HepG2 (cell line): ENCODE results near the gene HYCC1. TPM values are rescaled to one million over a fixed set of nuclear protein-coding genes. Genes with fewer than 3 reads are reported as not detected.
A peak's percentile ranks its signal among the peaks of the same experiment; 100 is the strongest.

ENCODE experiments used
- CHCHD3 ChIP-seq: sonication (generic); formaldehyde crosslinking; IDR thresholded peaks from 2 replicates; pipeline ENCODE4 v1.8.0; 2022; ENCODE audit warnings: mild to moderate bottlenecking, missing genetic modification reagents, moderate library complexity
- CSRNP2 ChIP-seq: sonication (generic); formaldehyde crosslinking; conservative IDR thresholded peaks from 2 replicates; pipeline ENCODE4 v1.8.0; 2022; ENCODE audit warnings: low read depth, missing genetic modification reagents
- DBP ChIP-seq: sonication (generic); formaldehyde crosslinking; IDR thresholded peaks from 2 replicates; pipeline ENCODE4 v1.4.0; 2020; ENCODE audit warnings: missing genetic modification reagents; ENCODE audit errors: not compliant biosample characterization
- HMGA1 ChIP-seq: sonication (generic); formaldehyde crosslinking; conservative IDR thresholded peaks from 2 replicates; pipeline ENCODE4 v1.4.0; 2020; ENCODE audit warnings: missing genetic modification reagents
- HNRNPLL ChIP-seq: fragments of 200-400 bp; formaldehyde crosslinking; IDR thresholded peaks from 2 replicates; pipeline ENCODE4 v1.6.1; 2017; ENCODE audit warnings: mild to moderate bottlenecking, low read depth, low read length; ENCODE audit not compliant: poor library complexity, severe bottlenecking
- ZBTB21 ChIP-seq: sonication (generic); formaldehyde crosslinking; IDR thresholded peaks from 2 replicates; pipeline ENCODE4 v1.4.0; 2020; ENCODE audit warnings: missing genetic modification reagents
- ZNF44 ChIP-seq: sonication (generic); formaldehyde crosslinking; IDR thresholded peaks from 2 replicates; pipeline ENCODE4 v1.5.1; 2020; ENCODE audit warnings: mild to moderate bottlenecking, missing genetic modification reagents
- ZUFSP ChIP-seq: sonication (generic); formaldehyde crosslinking; IDR thresholded peaks from 2 replicates; pipeline ENCODE4 v1.9.0; 2021; ENCODE audit warnings: missing genetic modification reagents, mild to moderate bottlenecking, borderline replicate concordance
- polyA plus RNA-seq, 8 experiments: library from polyadenylated mRNA; depleted of rRNA in 3 of 8; stranded (reverse) in 7 of 8; unstranded in 1 of 8; fragments of >200 nt; fragmentation: Illumina TruSeq in 4 of 8; extraction: Trizol in 4 of 8; gene quantifications; 2 replicates each; pipeline versions ENCODE4 v1.2.1 to v1.2.3, GENCODE V29; 2011 to 2016; ENCODE audit warnings: low read depth in 4 of 8, missing spikeins in 1 of 8, mixed read lengths in 1 of 8; ENCODE audit not compliant: insufficient read depth in 1 of 8
- total RNA-seq, 5 experiments: library from RNA; depleted of rRNA; stranded (reverse); fragments of >200 nt; fragmentation: Illumina TruSeq; extraction: Trizol; gene quantifications; 2 replicates each; pipeline ENCODE4 v1.2.3, GENCODE V29; 2016; ENCODE audit warnings: low read depth in 1 of 5
- TF ChIP-seq, protein P1 (sequence below): sonication (generic); formaldehyde crosslinking; IDR thresholded peaks from 2 replicates; pipeline ENCODE4 v1.4.0; 2020; ENCODE audit warnings: mild to moderate bottlenecking, missing genetic modification reagents
- TF ChIP-seq, protein P2 (sequence below): conservative IDR thresholded peaks from 2 replicates; pipeline ENCODE4 v1.6.1; 2018; ENCODE audit warnings: missing genetic modification reagents

The HYCC1 gene
- total and polyA plus RNA-seq, 2 of the 13 experiments (the other 11 are each of a cell fraction or from before 2014, with no cell fraction given), result 9.5 to 41.8 TPM

DNA sequence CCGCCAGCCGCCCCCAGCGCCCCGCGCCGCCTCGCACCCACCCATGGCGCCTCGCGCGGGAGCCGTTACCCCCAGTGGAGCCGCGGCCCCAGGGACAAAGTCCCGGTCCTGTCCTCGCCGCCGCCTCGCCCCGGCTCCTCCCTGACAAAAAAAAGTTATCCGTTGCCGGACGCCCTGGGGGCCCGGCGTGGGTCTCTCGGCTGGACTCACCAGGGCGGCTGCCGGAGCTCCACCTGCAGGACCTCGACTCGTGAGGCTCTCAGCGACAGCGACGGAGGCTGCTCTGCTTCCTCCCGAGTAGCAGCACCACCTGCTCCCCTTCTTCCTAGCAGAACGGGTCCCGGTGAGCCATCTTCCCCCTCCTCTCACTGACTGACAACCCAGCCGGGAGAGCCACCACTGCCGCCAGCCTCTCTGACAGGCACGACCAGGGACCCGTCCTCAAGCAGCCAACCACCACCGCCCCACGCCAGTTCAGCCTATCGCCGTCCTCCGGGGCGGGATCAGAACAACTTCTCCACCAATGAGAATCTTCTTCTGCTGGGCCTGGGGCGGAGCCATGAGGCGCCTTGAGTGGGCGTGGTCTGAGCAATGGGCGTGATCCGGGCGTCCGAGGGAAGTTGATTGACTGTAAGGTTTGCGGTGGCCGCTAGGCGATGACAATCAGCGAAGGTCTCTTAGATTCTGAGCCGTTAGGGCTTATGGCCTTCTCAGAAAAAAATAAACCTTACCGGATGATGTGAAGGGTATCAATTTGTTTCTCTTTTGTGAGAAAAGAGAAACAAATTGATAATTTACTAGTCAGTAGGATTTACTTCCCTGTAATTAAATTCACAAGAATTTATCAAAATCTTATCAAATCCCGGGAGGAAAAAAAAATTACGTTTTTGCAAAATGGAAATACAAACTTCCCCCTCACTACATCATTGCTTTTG, at the start of gene HYCC1 (continued):
- TF ChIP-seq CSRNP2 (CRISPR knock-in tag), result no peak
- TF ChIP-seq HNRNPLL, result peak; percentile 61
- no peak for TF ChIP-seq DBP (CRISPR knock-in tag)
- no peak for TF ChIP-seq CHCHD3 (CRISPR knock-in tag)
- TF ChIP-seq, protein P1, sequence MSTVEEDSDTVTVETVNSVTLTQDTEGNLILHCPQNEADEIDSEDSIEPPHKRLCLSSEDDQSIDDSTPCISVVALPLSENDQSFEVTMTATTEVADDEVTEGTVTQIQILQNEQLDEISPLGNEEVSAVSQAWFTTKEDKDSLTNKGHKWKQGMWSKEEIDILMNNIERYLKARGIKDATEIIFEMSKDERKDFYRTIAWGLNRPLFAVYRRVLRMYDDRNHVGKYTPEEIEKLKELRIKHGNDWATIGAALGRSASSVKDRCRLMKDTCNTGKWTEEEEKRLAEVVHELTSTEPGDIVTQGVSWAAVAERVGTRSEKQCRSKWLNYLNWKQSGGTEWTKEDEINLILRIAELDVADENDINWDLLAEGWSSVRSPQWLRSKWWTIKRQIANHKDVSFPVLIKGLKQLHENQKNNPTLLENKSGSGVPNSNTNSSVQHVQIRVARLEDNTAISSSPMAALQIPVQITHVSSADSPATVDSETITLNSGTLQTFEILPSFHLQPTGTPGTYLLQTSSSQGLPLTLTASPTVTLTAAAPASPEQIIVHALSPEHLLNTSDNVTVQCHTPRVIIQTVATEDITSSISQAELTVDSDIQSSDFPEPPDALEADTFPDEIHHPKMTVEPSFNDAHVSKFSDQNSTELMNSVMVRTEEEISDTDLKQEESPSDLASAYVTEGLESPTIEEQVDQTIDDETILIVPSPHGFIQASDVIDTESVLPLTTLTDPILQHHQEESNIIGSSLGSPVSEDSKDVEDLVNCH (CRISPR knock-in tag), result no peak
- no peak for TF ChIP-seq ZBTB21 (CRISPR knock-in tag)
- TF ChIP-seq ZNF44 (CRISPR knock-in tag), result peak; percentile 84; the same call in 1 of the 2 replicates
- TF ChIP-seq, protein P2, sequence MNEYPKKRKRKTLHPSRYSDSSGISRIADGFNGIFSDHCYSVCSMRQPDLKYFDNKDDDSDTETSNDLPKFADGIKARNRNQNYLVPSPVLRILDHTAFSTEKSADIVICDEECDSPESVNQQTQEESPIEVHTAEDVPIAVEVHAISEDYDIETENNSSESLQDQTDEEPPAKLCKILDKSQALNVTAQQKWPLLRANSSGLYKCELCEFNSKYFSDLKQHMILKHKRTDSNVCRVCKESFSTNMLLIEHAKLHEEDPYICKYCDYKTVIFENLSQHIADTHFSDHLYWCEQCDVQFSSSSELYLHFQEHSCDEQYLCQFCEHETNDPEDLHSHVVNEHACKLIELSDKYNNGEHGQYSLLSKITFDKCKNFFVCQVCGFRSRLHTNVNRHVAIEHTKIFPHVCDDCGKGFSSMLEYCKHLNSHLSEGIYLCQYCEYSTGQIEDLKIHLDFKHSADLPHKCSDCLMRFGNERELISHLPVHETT, result no peak
- no peak for TF ChIP-seq ZUFSP (CRISPR knock-in tag)
- TF ChIP-seq HMGA1 (CRISPR knock-in tag), result no peak
